Measurements from ENCODE around the gene PNLDC1. TPM values are rescaled to one million over a fixed set of nuclear protein-coding genes. Genes with fewer than 3 reads are reported as not detected.

PNLDC1 gene
- total and polyA plus RNA-seq, 9 of the 15 experiments (the other 6 are each of a cell fraction or from before 2014, with no cell fraction given): 0.12 TPM; not detected in 8

- TF ChIP-seq CREB5 (CRISPR knock-in tag; IDR thresholded peaks at IDR 0.05) (no peak), ZBTB11 (CRISPR knock-in tag; IDR thresholded peaks at IDR 0.05) (peak in 1 of 3 experiments; percentile 5; a peak in 1 of 6 replicates), ZBTB34 (CRISPR knock-in tag; IDR thresholded peaks at IDR 0.05) (no peak), HNRNPLL (IDR thresholded peaks at IDR 0.05; ENCODE audit: low read depth, low read length, poor library complexity, severe bottlenecking) (peak; percentile 86), NFXL1 (CRISPR knock-in tag; IDR thresholded peaks at IDR 0.05) (no peak), ZNF592 (IDR thresholded peaks at IDR 0.05) (0 out of 2 replicates have a peak, but pooled peaks have one; percentile 62), STAG1 (CRISPR knock-in tag; IDR thresholded peaks at IDR 0.05; ENCODE audit: borderline replicate concordance) (no peak), POLR2G (IDR thresholded peaks at IDR 0.05; ENCODE audit: low read depth, low read length) (peak; percentile 94), ZSCAN32 (CRISPR knock-in tag; IDR thresholded peaks at IDR 0.05) (no peak), CXXC5 (CRISPR knock-in tag; IDR thresholded peaks at IDR 0.05) (peak; percentile 91), XRCC5 (IDR thresholded peaks at IDR 0.05; ENCODE audit: low read depth, low read length) (peak; percentile 85), RCOR1 (IDR thresholded peaks at IDR 0.05; ENCODE audit: borderline replicate concordance in 1 of 2, low read depth in 2 of 2, low read length in 2 of 2) (no peak), TAF9B (IDR thresholded peaks at IDR 0.05; ENCODE audit: partially characterized antibody) (peak; percentile 58), PML (IDR thresholded peaks at IDR 0.05; ENCODE audit: low read length) (peak; percentile 19), ZNF212 (CRISPR knock-in tag; IDR thresholded peaks at IDR 0.05) (0 out of 2 replicates have a peak, but pooled peaks have one; percentile 8), ZNF830 (CRISPR knock-in tag; IDR thresholded peaks at IDR 0.05) (0 out of 2 replicates have a peak, but pooled peaks have one; percentile 61)
Measured at GRCh38 chr6:159761873-159762680, 38.0 kb upstream of the PNLDC1 start, which contains the start of gene ACAT2 (continued).
